Endothelial cell of umbilical vein (primary cell): ENCODE results near the gene AKT1. TPM values are rescaled to one million over a fixed set of nuclear protein-coding genes. Genes with fewer than 3 reads are reported as not detected.

ENCODE experiments used
- BruUV-seq: library from RNA; stranded (reverse); fragments of 400-500 nt; replicated peaks from 2 replicates; lab custom pipeline; 2021; lab: Mats Ljungman, UMichigan
- CTCF ChIA-PET: fragments of 300-600, 350-600 bp; sonication (Branson Sonifier 250); formaldehyde crosslinking; loops from one replicate; lab custom pipeline; 2021; ENCODE audit warnings: antibody characterized with exemption, inconsistent platforms; lab: Charles Lee
- POLR2A ChIA-PET: fragments of 300-600, 350-600 bp; sonication (Branson Sonifier 250); formaldehyde crosslinking; loops from one replicate; lab custom pipeline; 2021; ENCODE audit warnings: antibody characterized with exemption, inconsistent platforms; lab: Charles Lee
- DNase-seq: peaks from one replicate; pipeline ENCODE4 v3.0.0-alpha.2; 2011; ENCODE audit warnings: low read depth, low spot score
- FAIRE-seq: peaks from 2 replicates; lab custom pipeline; 2011; peaks lifted over from hg19 to GRCh38; lab: Jason Lieb, UNC
- H2AFZ ChIP-seq: 2 replicates; pipeline ENCODE4 v1.6.0; 2012; ENCODE audit warnings: low read depth, low read length, control low read depth, inconsistent platforms
- H3K27ac ChIP-seq: 2 replicates; pipeline ENCODE4 v1.5.1; 2011; ENCODE audit warnings: low read depth, mild to moderate bottlenecking, control low read depth, low read length, moderate library complexity; ENCODE audit not compliant: insufficient read depth
- H3K27me3 ChIP-seq, 2 experiments: 2 replicates each; pipeline versions ENCODE4 v1.6.0 to v1.6.1; 2011; ENCODE audit warnings: low read length in 2 of 2, mixed read lengths in 1 of 2; ENCODE audit not compliant: control insufficient read depth in 2 of 2, insufficient read depth in 2 of 2
- H3K36me3 ChIP-seq, 2 experiments: 2 replicates in 1 of 2; 3 replicates in 1 of 2; pipeline ENCODE4 v1.5.1; 2011; ENCODE audit warnings: low read length in 2 of 2, mild to moderate bottlenecking in 1 of 2, moderate library complexity in 1 of 2; ENCODE audit not compliant: control insufficient read depth in 2 of 2, insufficient read depth in 2 of 2; ENCODE audit errors: extremely low read depth in 1 of 2
- H3K4me1 ChIP-seq: 3 replicates; pipeline ENCODE4 v1.5.1; 2011; ENCODE audit warnings: mild to moderate bottlenecking, low read length; ENCODE audit not compliant: control insufficient read depth, insufficient read depth; ENCODE audit errors: extremely low read depth
- H3K4me2 ChIP-seq: 2 replicates; pipeline ENCODE4 v1.6.1; 2011; ENCODE audit warnings: low read length, control low read depth, mixed read lengths; ENCODE audit not compliant: insufficient read depth
- H3K4me3 ChIP-seq, 3 experiments: fragments of 200-600 bp in 1 of 3; sonication (generic), shearing (Covaris generic) in 1 of 3; replicated peaks in 1 of 3; 2 replicates each; pipeline ENCODE4 v1.5.1; 2011 to 2016; ENCODE audit warnings: control low read depth in 3 of 3, low read length in 3 of 3, mild to moderate bottlenecking in 2 of 3, inconsistent platforms in 1 of 3, low read depth in 1 of 3, moderate library complexity in 1 of 3; ENCODE audit not compliant: insufficient read depth in 1 of 3
- H3K79me2 ChIP-seq: 2 replicates; pipeline ENCODE4 v1.6.0; 2012; ENCODE audit warnings: low read length, inconsistent platforms; ENCODE audit not compliant: control insufficient read depth, insufficient read depth
- H3K9ac ChIP-seq: replicated peaks from 2 replicates; pipeline ENCODE3; 2011; ENCODE audit warnings: low read length, control low read depth; ENCODE audit not compliant: insufficient read depth; ENCODE audit errors: extremely low read depth
- H3K9me1 ChIP-seq: replicated peaks from 3 replicates; pipeline ENCODE4 v1.6.0; 2011; ENCODE audit warnings: mild to moderate bottlenecking, low read length; ENCODE audit not compliant: control insufficient read depth, insufficient read depth; ENCODE audit errors: extremely low read depth
- H3K9me3 ChIP-seq: replicated peaks from 2 replicates; pipeline ENCODE4 v1.5.1; 2012; ENCODE audit warnings: low read length, inconsistent platforms; ENCODE audit not compliant: control insufficient read depth, insufficient read depth
- H4K20me1 ChIP-seq: replicated peaks from 2 replicates; pipeline ENCODE3; 2011; ENCODE audit warnings: mild to moderate bottlenecking, low read length; ENCODE audit not compliant: control insufficient read depth, insufficient read depth; ENCODE audit errors: extremely low read depth
- EZH2 ChIP-seq: IDR thresholded peaks from 2 replicates; pipeline ENCODE4 v1.6.1; 2012; ENCODE audit warnings: borderline replicate concordance, low read depth, mild to moderate bottlenecking, moderate library complexity, low read length, inconsistent platforms; ENCODE audit not compliant: severe bottlenecking
- FOS ChIP-seq: IDR thresholded peaks from 2 replicates; pipeline ENCODE4 v1.6.1; 2011; ENCODE audit warnings: mild to moderate bottlenecking, low read length, moderate library complexity, borderline replicate concordance; ENCODE audit not compliant: insufficient read depth
- GATA2 ChIP-seq: IDR thresholded peaks from 2 replicates; pipeline ENCODE4 v1.7.0; 2011; ENCODE audit warnings: low read depth, mild to moderate bottlenecking, moderate library complexity, mixed read lengths, low read length; ENCODE audit not compliant: insufficient read length, insufficient read depth
- JUN ChIP-seq: IDR thresholded peaks from 2 replicates; pipeline ENCODE4 v1.6.1; 2011; ENCODE audit warnings: borderline replicate concordance, low read depth; ENCODE audit not compliant: insufficient read length, insufficient read depth
- MYC ChIP-seq: IDR thresholded peaks from one replicate; pipeline ENCODE4 v1.6.1; 2011; ENCODE audit warnings: mild to moderate bottlenecking, low read depth, low read length
- POLR2A ChIP-seq: IDR thresholded peaks from 2 replicates; pipeline ENCODE4 v1.6.1; 2012; ENCODE audit warnings: low read depth, mild to moderate bottlenecking, control low read depth, low read length
- POLR2AphosphoS5 ChIP-seq: IDR thresholded peaks from 2 replicates; pipeline ENCODE4 v1.6.1; 2012; ENCODE audit warnings: low read depth, mild to moderate bottlenecking, control low read depth, low read length, moderate library complexity; ENCODE audit not compliant: insufficient read depth
- dilution Hi-C: fragments of 300-500 bp; cut with MboI; formaldehyde crosslinking; loops from one replicate; pipeline ENCODE4 v1.15.0; 2019; ENCODE audit warnings: low sequenced_read_pairs; ENCODE audit not compliant: extremely low pct_ligation_motif_present
- intact Hi-C: fragments of 100-400 bp; cut with micrococcal nuclease; formaldehyde crosslinking; loops from one replicate; pipeline ENCODE4 v1.10.0; 2022
- polyA plus RNA-seq, 4 experiments: library from polyadenylated mRNA; depleted of rRNA in 3 of 4; stranded (reverse) in 3 of 4; unstranded in 1 of 4; fragments of >200 nt; gene quantifications; 2 replicates each; pipeline versions ENCODE4 v1.2.1 to v1.2.3, GENCODE V29; 2011 to 2012; ENCODE audit warnings: missing spikeins in 1 of 4
- total RNA-seq: library from RNA; stranded (reverse); gene quantifications from 2 replicates; pipeline ENCODE4 v1.2.3, GENCODE V29; 2021
- TF ChIP-seq, protein P1 (sequence below), 2 donors: IDR thresholded peaks; 1 replicate in 1 of 2; 2 replicates in 1 of 2; pipeline ENCODE4 v1.5.1; 2011; ENCODE audit warnings: low read length in 2 of 2, mild to moderate bottlenecking in 2 of 2, moderate library complexity in 2 of 2, control low read depth in 1 of 2, inconsistent platforms in 1 of 2, low read depth in 1 of 2; ENCODE audit not compliant: insufficient read depth in 1 of 2; ENCODE audit errors: extremely low read depth in 1 of 2
- TF ChIP-seq, protein P2 (sequence below): IDR thresholded peaks from 2 replicates; pipeline ENCODE4 v1.6.1; 2011; ENCODE audit not compliant: insufficient read depth, insufficient read length

Gene AKT1
- total and polyA plus RNA-seq, 2 donors (not counting 3 experiments of a cell fraction or from before 2014, with no cell fraction given): 177 to 191 TPM

DNA sequence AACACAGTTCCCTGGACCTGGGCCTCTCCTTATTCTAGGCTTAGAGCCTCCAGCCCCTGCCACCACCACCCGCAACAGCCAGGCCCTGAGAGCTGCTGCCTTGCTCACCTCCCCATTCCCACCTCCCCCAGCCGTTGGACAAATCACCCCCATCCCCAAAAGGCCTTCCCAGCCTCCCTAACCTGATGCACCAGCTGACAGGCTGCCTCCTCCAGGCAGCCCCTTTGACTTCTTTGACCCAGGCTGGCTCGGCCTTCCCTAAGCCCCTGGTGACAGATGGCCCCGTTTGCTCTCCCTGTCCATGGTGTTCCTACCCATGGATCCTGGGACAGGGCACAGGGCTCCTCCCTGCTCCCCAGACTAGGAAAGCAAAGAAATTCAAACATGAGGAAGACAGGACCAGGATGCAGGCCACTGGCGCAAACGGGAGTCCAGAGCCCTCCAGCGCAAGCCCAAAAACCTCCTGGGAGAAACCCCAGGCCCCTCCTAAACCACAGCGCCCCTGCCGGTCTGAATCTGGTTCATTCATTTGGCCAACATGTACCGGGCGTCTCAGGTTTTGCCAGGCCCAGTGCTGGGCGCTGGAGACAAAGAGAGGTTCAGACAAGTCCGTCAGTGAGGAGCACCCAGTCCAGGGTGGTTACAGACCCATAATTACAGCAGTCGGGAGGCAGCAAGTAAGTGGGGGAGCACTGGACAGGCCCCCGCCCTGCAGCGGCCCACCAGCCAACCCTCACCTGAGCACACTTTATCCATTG lies 2.4 kb downstream of the AKT1 start:
- dilution Hi-C loops (no loop called here), intact Hi-C loops (no loop called here)
- ChIA-PET POLR2A (no interaction called here), CTCF (interaction anchor here (1.6 to 3.0 kb wide), 2 partner anchors 8 to 24 kb away, joined by 5 to 14 read pairs; partner anchors contain the start of gene ZBTB42)
- DNase-seq: no peak
- Histone ChIP-seq H4K20me1 (no peaks in the 10 kb centered on the region), H3K4me1 (peaks cover 10% of the 10 kb centered on the region), H3K27ac (no peak overlapping the region), H2AFZ (no peak overlapping the region), H3K4me2 (no peak overlapping the region), H3K9ac (no peak overlapping the region), H3K36me3 (peaks cover 2 to 20% of the 10 kb centered on the region in 2 experiments), H3K9me3 (no peaks in the 10 kb centered on the region), H3K9me1 (no peaks in the 10 kb centered on the region), H3K4me3 (no peak overlapping the region), H3K79me2 (peaks cover 59% of the 10 kb centered on the region), H3K27me3 (no peaks in the 10 kb centered on the region)
- no TSS peak for BruUV-seq
- FAIRE-seq: no peak
- TF ChIP-seq FOS: no peak
- no peak for TF ChIP-seq POLR2A
- TF ChIP-seq GATA2: no peak
- TF ChIP-seq POLR2AphosphoS5: no peak
- TF ChIP-seq EZH2: no peak
- TF ChIP-seq, protein P1, sequence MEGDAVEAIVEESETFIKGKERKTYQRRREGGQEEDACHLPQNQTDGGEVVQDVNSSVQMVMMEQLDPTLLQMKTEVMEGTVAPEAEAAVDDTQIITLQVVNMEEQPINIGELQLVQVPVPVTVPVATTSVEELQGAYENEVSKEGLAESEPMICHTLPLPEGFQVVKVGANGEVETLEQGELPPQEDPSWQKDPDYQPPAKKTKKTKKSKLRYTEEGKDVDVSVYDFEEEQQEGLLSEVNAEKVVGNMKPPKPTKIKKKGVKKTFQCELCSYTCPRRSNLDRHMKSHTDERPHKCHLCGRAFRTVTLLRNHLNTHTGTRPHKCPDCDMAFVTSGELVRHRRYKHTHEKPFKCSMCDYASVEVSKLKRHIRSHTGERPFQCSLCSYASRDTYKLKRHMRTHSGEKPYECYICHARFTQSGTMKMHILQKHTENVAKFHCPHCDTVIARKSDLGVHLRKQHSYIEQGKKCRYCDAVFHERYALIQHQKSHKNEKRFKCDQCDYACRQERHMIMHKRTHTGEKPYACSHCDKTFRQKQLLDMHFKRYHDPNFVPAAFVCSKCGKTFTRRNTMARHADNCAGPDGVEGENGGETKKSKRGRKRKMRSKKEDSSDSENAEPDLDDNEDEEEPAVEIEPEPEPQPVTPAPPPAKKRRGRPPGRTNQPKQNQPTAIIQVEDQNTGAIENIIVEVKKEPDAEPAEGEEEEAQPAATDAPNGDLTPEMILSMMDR (IDR thresholded peaks at IDR 0.05; ENCODE audit: extremely low read depth in 1 of 2, insufficient read depth in 1 of 2, low read depth in 1 of 2, low read length in 2 of 2): no peak
- TF ChIP-seq, protein P2, sequence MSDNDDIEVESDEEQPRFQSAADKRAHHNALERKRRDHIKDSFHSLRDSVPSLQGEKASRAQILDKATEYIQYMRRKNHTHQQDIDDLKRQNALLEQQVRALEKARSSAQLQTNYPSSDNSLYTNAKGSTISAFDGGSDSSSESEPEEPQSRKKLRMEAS: no peak
- no peak for TF ChIP-seq MYC
- no peak for TF ChIP-seq JUN
